Measurements from ENCODE around the gene CACNA2D3.

Gene CACNA2D3

DNA sequence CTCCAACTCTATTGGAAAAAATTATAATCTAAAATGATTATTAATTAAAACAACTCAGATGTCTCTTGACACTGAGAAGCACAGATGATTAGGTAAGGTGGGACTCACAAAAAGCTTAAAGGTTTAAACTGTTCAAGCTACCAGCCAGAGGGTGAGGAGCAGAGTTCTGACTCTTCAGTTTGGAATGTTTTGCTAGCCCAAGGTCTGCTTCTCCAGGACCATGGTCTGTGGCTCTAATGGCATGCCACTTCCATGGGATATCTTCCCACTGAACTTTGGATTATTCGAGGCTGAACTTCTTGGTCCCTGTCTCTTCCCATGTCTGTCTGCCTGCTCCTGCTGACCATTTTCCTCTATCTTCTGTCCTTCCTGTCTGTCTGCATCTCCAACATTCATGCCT, 49.2 kb downstream of the CACNA2D3 start:
- DNase-seq (ENCODE audit: low spot score), result no peak

- no peak for DNase-seq (ENCODE audit: low spot score)
Measured at GRCh38 chr3:54171951-54172350, 49.6 kb downstream of the CACNA2D3 start.

- DNase-seq (ENCODE audit: low spot score), result no peak
Measured at GRCh38 chr3:54173371-54173770, 51.0 kb downstream of the CACNA2D3 start.

- DNase-seq (ENCODE audit: low spot score), result no peak
Measured at GRCh38 chr3:54176106-54176505, 53.8 kb downstream of the CACNA2D3 start.

DNA sequence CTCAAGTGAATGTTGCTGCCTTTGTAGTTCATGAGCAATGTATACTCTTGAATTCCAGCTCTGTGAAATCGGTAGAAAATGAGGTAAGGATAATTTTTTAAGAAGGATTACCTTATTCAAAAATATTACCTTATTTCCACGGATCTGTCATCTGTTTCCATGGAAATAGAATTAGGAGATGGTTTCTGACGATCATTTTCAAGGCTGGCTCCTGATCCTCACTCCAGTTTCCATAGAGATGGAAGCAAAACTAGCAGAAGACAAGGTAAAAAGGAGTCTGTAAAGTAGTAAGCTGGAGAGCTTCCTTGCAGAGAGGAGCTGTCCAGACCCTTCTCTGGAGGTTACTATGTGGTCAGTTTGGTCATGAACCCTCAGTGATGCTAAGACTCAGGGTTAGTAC, 55.5 kb downstream of the CACNA2D3 start:
- no peak for DNase-seq (ENCODE audit: low spot score)

- DNase-seq (ENCODE audit: low spot score), result no peak
Measured at GRCh38 chr3:54178376-54178775, 56.0 kb downstream of the CACNA2D3 start.

DNA sequence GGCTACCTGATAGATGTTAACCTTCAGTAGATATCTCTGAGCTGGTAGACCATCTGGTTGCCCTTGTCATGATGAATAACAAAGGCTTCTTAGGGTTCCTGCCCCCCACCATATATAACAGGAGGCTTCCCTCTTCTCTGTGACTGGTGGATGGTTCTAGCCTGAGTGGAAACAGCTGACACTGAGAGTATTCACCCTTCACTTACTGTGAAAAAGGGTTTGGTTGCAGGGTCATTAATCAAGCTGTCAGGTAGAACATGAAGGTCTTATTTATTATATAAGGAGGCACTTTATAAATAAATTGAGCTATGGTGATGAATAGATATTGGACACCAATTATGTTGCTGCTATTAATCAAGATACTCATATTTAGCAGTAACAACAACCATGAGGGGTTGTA, 58.6 kb downstream of the CACNA2D3 start:
- no peak for DNase-seq (ENCODE audit: low spot score)

- no peak for DNase-seq (ENCODE audit: low spot score)
Measured at GRCh38 chr3:54182242-54182641, 59.9 kb downstream of the CACNA2D3 start.

DNA sequence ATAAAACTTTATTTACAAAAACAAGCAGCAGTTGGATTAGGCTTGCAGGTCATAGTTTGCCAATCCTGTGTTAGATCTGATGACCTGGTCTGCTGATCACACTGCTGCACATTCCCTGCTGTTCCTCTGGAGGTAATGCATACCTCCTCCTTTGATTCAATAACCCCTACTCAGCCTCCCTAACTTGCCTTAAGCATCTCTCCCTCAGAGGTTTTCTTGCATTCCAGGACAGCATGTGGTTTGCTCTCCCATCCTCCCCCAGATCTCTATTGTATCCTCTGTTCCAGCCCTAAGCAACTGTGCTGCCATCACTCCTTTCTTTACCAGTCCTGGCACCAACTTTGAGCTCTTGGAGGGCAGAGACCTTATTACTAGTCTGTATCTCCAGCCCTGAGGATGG, 63.4 kb downstream of the CACNA2D3 start:
- no peak for DNase-seq (ENCODE audit: low spot score)

- DNase-seq (ENCODE audit: low spot score), result peak; percentile 7
Measured at GRCh38 chr3:54188176-54188791, 65.9 kb downstream of the CACNA2D3 start.

GRCh38 chr3:54191220-54191619, 68.9 kb downstream of the CACNA2D3 start:
- DNase-seq (ENCODE audit: low spot score), result no peak

GRCh38 chr3:54192026-54192425, 69.7 kb downstream of the CACNA2D3 start:
- no peak for DNase-seq (ENCODE audit: low spot score)

- DNase-seq (ENCODE audit: low spot score), result no peak
Measured at GRCh38 chr3:54193093-54193492, 70.7 kb downstream of the CACNA2D3 start.

DNA sequence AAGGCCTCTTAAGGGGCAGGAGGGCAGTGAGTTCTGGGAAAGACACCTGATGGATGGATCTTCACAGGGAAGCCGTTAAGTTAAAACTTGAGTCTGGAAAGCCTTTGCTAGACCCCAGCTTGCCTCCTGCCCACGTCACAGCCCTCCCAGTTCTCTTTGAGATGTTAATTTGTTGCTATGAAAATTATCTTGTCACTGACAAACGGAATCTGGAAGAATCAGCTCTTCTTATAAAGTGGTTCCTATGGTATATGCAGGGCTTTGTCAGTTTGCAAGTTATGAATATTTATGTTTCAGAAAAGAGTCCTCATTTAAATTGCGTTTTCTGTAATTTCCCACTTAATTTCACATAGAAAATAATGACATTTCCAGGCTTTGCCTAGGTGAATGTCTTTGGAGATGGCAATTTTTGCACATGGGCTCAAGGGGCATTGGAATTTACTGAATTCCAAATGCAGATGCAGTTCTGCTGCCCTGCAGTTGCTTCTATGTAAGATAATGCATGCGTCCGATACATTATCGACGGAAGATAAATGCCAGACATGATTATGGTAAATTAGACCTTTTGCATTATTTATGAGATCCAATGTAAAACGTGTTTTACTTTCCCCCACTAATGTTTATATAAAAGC, 74.1 kb downstream of the CACNA2D3 start:
- DNase-seq (ENCODE audit: low spot score), result no peak

GRCh38 chr3:54197509-54197908, 75.2 kb downstream of the CACNA2D3 start:
- DNase-seq (ENCODE audit: low spot score), result no peak

DNA sequence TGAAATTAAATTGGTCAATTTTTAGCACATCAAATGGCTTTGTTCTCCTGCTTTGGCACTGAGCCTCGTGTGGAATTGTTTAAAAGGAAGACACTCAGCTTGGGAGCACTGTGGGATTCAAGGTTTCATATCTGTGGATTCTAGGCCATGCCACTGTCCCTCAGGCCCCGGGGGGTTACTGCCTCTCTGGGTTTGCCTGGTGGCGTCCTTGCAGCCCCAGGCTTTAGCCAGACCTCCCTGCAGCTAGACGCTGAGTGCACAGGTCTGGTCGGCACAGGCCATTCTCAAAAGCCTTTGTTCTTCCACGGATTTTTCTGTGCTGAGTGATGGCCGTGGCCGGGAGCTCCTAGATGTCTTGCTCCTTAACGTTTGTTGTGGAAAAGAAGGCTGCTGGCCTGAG, 76.2 kb downstream of the CACNA2D3 start:
- DNase-seq (ENCODE audit: low spot score), result no peak

DNA sequence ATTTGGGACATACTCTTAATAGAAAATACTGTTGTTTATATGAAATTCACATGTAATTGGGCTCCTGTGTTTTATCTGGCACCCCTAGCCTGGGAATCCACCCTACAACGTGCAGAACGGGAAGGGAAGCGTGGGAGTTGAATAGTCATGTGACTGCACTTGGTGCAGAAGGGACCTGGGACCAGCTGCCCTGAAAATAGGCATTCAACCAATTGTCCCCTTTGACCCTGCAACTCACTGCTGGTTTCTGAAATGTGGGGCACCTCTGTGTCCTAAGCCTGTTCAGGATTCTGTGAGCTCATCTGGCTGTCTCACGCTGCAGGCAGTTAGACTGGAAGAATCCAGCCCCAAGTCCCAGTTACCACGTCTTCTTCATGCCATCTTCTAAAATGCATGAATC, 79.7 kb downstream of the CACNA2D3 start:
- no peak for DNase-seq (ENCODE audit: low spot score)

DNA sequence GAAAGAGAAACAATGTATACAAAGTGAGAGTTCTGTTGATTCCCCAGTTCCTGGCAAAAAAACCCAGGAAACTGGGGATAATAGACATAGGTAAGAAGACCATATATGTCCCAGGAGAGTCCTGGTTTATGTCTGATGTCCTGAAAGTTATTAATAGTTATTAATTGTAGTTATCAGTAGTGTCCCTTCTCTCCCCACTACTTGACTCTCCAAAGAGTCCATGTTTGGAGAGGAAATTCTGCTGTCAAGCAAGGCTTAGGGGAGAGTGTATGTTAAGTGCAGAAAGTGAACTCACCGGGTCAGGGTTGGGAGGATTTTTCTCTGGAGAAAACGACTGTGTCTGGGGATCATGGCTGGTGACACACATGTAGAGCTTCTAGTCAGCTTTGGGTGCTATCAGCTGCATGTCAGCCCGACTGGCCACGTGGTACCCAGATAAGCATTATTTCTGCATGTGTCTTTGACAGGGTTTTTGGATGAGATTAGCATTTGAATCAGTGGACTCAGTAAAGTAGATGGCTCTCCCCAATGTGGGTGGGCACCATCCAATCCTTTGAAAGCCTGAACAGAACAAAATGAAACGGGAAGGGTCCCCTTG, 80.4 kb downstream of the CACNA2D3 start:
- DNase-seq (ENCODE audit: low spot score), result no peak

DNA sequence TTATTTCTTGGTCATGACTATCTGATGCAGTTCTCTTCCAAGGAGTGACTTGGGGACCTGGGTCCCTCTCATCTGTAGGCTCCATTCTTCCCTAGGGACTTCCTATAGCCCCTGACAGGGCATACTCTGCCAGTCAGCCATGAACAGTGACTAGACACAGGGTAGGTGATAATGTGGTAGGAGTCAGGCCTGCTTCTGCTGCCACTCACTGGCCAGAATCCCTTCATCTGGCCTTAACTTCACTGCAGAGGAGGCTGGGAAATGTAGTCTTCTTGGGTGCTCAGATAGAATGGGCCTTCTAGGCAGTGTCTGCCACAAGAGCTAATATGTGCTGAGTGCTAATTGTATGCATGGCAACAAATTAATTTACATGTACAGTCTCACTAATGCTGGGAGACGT, 84.5 kb downstream of the CACNA2D3 start:
- DNase-seq (ENCODE audit: low spot score), result no peak

GRCh38 chr3:54211097-54211496, 88.7 kb downstream of the CACNA2D3 start:
- DNase-seq (ENCODE audit: low spot score), result no peak

DNA sequence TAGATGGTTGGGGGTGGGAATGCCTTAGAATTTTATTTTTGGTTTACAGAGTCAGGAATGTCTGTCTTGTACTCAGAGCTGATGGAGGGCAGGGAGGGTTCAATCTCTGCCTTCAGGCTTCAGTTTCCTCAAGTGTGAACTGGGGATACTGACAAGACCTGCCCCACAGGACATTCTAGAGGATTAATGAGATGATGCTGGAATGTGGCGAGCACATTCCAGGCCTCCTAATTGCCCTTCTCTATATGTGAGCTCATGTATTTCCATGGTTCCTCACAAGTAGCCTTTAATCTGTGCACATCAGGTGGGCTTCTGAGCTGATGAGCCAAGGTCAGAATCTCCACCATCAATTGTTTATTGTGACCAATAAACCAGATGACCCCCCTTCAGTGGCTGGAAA, 90.4 kb downstream of the CACNA2D3 start:
- no peak for DNase-seq (ENCODE audit: low spot score)

DNA sequence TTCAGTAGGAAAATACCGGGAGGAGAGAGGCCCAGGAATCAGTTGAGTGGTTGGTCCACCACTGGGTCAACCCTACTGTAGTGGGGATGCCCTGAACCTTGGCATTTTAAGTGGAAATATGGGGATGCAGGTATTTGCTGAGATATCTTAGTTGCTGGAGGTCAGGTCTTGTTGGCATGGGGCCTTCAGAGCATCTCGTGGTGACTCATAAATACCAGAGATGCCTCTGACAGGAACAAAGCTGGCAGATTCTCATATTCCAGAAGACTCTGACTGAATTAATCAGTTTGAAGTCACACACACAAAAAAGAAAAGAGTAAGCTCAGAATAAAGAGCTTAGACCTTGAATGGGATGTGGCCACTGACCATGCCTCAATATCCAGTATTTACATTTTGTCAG, 91.6 kb downstream of the CACNA2D3 start:
- DNase-seq (ENCODE audit: low spot score), result no peak

GRCh38 chr3:54214845-54215244, 92.5 kb downstream of the CACNA2D3 start:
- no peak for DNase-seq (ENCODE audit: low spot score)

GRCh38 chr3:54215521-54215920, 93.2 kb downstream of the CACNA2D3 start:
- no peak for DNase-seq (ENCODE audit: low spot score)
